HepG2 (cell line): ENCODE results near the gene TPI1. TPM values are rescaled to one million over a fixed set of nuclear protein-coding genes. Genes with fewer than 3 reads are reported as not detected.

Experiments
- SP140L ChIP-seq: sonication (generic); formaldehyde crosslinking; IDR thresholded peaks from 2 replicates; pipeline ENCODE4 v1.4.0; 2020; ENCODE audit warnings: missing genetic modification reagents, borderline replicate concordance
- ZNF776 ChIP-seq: sonication (generic); formaldehyde crosslinking; IDR thresholded peaks from 2 replicates; pipeline ENCODE4 v1.4.0; 2020; ENCODE audit warnings: mild to moderate bottlenecking, missing genetic modification reagents
- polyA plus RNA-seq, 8 experiments: library from polyadenylated mRNA; depleted of rRNA in 3 of 8; stranded (reverse) in 7 of 8; unstranded in 1 of 8; fragments of >200 nt; fragmentation: Illumina TruSeq in 4 of 8; extraction: Trizol in 4 of 8; gene quantifications; 2 replicates each; pipeline versions ENCODE4 v1.2.1 to v1.2.3, GENCODE V29; 2011 to 2016; ENCODE audit warnings: low read depth in 4 of 8, missing spikeins in 1 of 8, mixed read lengths in 1 of 8; ENCODE audit not compliant: insufficient read depth in 1 of 8
- total RNA-seq, 5 experiments: library from RNA; depleted of rRNA; stranded (reverse); fragments of >200 nt; fragmentation: Illumina TruSeq; extraction: Trizol; gene quantifications; 2 replicates each; pipeline ENCODE4 v1.2.3, GENCODE V29; 2016; ENCODE audit warnings: low read depth in 1 of 5
- TF ChIP-seq, protein P1 (sequence below): sonication (generic); formaldehyde crosslinking; IDR thresholded peaks from 2 replicates; pipeline ENCODE4 v1.4.0; 2020; ENCODE audit warnings: missing genetic modification reagents
- TF ChIP-seq, protein P2 (sequence below), 2 experiments: sonication (generic) in 1 of 2; formaldehyde crosslinking in 1 of 2; IDR thresholded peaks; 2 replicates each; pipeline versions ENCODE4 v1.6.1 to v1.9.0; 2014 to 2022; ENCODE audit warnings: antibody characterized with exemption in 1 of 2, borderline replicate concordance in 1 of 2, inconsistent platforms in 1 of 2, low read depth in 1 of 2, missing genetic modification reagents in 1 of 2
- TF ChIP-seq, protein P3 (sequence below): sonication (generic); formaldehyde crosslinking; IDR thresholded peaks from 2 replicates; pipeline ENCODE4 v1.5.0; 2020; ENCODE audit warnings: mild to moderate bottlenecking, missing genetic modification reagents
- TF ChIP-seq, protein P4 (sequence below), 2 experiments: fragments of 450-650 bp in 1 of 2; sonication (generic) in 1 of 2; formaldehyde crosslinking in 1 of 2; IDR thresholded peaks; 2 replicates each; pipeline versions ENCODE4 v1.6.1 to v1.8.0; 2016 to 2022; ENCODE audit warnings: antibody characterized with exemption in 1 of 2, mild to moderate bottlenecking in 1 of 2, missing genetic modification reagents in 1 of 2

Gene TPI1
- total and polyA plus RNA-seq, 2 of the 13 experiments (the other 11 are each of a cell fraction or from before 2014, with no cell fraction given): 945 to 2,535 TPM

DNA sequence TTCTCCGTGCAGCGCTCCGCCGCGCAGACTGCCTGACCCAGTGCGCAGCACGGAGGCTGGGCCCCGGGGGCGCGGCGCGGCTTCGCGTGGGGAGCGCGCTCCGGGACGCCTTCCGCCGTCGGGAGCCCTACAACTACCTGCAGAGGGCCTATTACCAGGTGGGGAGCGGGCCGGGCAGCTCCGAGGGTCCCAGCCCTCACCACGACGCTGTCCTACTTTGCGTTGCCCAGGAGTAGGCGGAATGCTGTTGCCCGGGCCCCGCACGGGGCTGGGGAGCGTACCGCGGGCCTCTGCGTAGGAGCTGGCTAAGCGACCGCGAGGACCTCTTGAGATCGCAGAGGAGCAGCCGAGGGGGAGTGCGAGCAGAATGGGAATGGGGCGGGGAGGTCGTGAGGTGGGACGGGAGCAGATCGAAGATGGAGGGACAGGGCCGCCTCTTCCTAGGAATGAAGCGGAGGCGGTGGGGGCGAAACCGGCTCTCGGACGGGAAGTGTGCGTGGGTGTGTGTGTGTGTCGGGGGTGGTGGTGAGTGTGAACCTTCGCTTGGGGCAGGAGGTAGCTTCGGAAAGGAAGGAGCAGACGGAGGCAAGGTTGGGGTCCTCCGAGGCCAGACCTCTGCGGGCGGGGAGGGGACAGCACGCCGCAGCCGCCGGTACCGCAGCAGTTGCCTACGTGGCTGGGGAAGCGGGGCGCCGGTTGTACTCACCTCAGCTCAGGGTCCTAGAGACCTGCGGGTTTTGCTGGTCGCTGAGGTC is 38.4 kb upstream of the TPI1 start (continued):
- TF ChIP-seq, protein P1, sequence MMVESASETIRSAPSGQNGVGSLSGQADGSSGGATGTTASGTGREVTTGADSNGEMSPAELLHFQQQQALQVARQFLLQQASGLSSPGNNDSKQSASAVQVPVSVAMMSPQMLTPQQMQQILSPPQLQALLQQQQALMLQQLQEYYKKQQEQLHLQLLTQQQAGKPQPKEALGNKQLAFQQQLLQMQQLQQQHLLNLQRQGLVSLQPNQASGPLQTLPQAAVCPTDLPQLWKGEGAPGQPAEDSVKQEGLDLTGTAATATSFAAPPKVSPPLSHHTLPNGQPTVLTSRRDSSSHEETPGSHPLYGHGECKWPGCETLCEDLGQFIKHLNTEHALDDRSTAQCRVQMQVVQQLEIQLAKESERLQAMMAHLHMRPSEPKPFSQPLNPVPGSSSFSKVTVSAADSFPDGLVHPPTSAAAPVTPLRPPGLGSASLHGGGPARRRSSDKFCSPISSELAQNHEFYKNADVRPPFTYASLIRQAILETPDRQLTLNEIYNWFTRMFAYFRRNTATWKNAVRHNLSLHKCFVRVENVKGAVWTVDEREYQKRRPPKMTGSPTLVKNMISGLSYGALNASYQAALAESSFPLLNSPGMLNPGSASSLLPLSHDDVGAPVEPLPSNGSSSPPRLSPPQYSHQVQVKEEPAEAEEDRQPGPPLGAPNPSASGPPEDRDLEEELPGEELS (CRISPR knock-in tag): no peak
- TF ChIP-seq, protein P2, sequence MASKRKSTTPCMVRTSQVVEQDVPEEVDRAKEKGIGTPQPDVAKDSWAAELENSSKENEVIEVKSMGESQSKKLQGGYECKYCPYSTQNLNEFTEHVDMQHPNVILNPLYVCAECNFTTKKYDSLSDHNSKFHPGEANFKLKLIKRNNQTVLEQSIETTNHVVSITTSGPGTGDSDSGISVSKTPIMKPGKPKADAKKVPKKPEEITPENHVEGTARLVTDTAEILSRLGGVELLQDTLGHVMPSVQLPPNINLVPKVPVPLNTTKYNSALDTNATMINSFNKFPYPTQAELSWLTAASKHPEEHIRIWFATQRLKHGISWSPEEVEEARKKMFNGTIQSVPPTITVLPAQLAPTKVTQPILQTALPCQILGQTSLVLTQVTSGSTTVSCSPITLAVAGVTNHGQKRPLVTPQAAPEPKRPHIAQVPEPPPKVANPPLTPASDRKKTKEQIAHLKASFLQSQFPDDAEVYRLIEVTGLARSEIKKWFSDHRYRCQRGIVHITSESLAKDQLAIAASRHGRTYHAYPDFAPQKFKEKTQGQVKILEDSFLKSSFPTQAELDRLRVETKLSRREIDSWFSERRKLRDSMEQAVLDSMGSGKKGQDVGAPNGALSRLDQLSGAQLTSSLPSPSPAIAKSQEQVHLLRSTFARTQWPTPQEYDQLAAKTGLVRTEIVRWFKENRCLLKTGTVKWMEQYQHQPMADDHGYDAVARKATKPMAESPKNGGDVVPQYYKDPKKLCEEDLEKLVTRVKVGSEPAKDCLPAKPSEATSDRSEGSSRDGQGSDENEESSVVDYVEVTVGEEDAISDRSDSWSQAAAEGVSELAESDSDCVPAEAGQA (IDR thresholded peaks at IDR 0.05; ENCODE audit: low read depth): no peak
- TF ChIP-seq, protein P2 (CRISPR knock-in tag; IDR thresholded peaks at IDR 0.05; ENCODE audit: borderline replicate concordance): no peak
- TF ChIP-seq ZNF776 (CRISPR knock-in tag) (peak; percentile 44), SP140L (CRISPR knock-in tag) (no peak)
- TF ChIP-seq, protein P3, sequence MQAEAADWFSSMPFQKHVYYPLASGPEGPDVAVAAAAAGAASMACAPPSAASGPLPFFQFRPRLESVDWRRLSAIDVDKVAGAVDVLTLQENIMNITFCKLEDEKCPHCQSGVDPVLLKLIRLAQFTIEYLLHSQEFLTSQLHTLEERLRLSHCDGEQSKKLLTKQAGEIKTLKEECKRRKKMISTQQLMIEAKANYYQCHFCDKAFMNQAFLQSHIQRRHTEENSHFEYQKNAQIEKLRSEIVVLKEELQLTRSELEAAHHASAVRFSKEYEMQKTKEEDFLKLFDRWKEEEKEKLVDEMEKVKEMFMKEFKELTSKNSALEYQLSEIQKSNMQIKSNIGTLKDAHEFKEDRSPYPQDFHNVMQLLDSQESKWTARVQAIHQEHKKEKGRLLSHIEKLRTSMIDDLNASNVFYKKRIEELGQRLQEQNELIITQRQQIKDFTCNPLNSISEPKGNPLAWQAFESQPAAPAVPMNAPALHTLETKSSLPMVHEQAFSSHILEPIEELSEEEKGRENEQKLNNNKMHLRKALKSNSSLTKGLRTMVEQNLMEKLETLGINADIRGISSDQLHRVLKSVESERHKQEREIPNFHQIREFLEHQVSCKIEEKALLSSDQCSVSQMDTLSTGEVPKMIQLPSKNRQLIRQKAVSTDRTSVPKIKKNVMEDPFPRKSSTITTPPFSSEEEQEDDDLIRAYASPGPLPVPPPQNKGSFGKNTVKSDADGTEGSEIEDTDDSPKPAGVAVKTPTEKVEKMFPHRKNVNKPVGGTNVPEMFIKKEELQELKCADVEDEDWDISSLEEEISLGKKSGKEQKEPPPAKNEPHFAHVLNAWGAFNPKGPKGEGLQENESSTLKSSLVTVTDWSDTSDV (CRISPR knock-in tag): peak; percentile 30; the same call in 1 of the 2 replicates
- TF ChIP-seq, protein P4, sequence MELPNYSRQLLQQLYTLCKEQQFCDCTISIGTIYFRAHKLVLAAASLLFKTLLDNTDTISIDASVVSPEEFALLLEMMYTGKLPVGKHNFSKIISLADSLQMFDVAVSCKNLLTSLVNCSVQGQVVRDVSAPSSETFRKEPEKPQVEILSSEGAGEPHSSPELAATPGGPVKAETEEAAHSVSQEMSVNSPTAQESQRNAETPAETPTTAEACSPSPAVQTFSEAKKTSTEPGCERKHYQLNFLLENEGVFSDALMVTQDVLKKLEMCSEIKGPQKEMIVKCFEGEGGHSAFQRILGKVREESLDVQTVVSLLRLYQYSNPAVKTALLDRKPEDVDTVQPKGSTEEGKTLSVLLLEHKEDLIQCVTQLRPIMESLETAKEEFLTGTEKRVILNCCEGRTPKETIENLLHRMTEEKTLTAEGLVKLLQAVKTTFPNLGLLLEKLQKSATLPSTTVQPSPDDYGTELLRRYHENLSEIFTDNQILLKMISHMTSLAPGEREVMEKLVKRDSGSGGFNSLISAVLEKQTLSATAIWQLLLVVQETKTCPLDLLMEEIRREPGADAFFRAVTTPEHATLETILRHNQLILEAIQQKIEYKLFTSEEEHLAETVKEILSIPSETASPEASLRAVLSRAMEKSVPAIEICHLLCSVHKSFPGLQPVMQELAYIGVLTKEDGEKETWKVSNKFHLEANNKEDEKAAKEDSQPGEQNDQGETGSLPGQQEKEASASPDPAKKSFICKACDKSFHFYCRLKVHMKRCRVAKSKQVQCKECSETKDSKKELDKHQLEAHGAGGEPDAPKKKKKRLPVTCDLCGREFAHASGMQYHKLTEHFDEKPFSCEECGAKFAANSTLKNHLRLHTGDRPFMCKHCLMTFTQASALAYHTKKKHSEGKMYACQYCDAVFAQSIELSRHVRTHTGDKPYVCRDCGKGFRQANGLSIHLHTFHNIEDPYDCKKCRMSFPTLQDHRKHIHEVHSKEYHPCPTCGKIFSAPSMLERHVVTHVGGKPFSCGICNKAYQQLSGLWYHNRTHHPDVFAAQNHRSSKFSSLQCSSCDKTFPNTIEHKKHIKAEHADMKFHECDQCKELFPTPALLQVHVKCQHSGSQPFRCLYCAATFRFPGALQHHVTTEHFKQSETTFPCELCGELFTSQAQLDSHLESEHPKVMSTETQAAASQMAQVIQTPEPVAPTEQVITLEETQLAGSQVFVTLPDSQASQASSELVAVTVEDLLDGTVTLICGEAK (IDR thresholded peaks at IDR 0.05): no peak
- TF ChIP-seq, protein P4 (CRISPR knock-in tag; IDR thresholded peaks at IDR 0.05): no peak
